Measurements from ENCODE around the gene IFIT1B.
A peak's percentile ranks its signal among the peaks of the same experiment; 100 is the strongest.
"Not testable (repeated sequence)": the region's sequence is repeated elsewhere in the genome, so short reads cannot be mapped to it uniquely, and the experiment has no call there.

The IFIT1B gene

DNA sequence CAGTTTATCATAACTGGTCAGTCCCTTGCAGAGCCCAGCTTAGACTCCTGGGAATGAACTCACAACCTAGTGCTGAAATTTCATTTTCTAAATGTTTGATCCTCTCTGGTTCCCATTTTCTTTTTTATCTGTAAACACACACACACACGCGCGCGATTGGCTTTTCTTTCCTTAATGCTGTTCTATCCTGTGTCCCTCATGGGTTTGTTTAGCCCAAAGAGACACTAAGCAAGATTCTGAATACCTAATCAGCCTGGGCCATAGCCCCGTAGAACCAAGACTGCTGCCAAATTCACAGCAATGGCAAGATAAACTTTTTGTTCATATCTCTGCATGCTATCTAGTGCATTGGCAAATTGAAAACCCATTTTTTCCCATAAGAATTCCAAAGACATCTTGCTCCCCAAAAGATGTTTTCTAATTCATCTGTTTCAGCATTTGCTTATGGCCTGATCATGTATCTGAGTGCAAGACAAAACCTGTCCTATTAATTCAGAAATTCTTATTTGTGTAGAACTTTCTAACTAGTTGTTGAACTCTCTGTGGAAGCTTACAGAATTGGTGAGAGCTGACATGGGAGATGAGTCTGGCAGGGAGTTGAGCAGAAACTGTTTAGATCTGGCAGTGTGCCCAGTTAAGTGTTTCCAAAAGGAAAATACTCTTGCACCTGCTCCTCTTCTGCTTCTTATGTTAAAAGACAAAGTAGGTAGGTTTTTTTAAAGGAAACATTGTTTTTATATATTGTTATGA, 12.8 kb downstream of the IFIT1B start:
- TF ChIP-seq, protein P1, sequence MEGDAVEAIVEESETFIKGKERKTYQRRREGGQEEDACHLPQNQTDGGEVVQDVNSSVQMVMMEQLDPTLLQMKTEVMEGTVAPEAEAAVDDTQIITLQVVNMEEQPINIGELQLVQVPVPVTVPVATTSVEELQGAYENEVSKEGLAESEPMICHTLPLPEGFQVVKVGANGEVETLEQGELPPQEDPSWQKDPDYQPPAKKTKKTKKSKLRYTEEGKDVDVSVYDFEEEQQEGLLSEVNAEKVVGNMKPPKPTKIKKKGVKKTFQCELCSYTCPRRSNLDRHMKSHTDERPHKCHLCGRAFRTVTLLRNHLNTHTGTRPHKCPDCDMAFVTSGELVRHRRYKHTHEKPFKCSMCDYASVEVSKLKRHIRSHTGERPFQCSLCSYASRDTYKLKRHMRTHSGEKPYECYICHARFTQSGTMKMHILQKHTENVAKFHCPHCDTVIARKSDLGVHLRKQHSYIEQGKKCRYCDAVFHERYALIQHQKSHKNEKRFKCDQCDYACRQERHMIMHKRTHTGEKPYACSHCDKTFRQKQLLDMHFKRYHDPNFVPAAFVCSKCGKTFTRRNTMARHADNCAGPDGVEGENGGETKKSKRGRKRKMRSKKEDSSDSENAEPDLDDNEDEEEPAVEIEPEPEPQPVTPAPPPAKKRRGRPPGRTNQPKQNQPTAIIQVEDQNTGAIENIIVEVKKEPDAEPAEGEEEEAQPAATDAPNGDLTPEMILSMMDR (IDR thresholded peaks at IDR 0.05; ENCODE audit: borderline replicate concordance, control extremely low read depth, extremely low read depth, insufficient read depth, missing control alignments): no peak
- in situ Hi-C loops (cut with MboI; ENCODE audit: low sequenced_read_pairs, unreplicated experiment): no loop called here
- DNase-seq (ENCODE audit: low spot score): no peak

DNA sequence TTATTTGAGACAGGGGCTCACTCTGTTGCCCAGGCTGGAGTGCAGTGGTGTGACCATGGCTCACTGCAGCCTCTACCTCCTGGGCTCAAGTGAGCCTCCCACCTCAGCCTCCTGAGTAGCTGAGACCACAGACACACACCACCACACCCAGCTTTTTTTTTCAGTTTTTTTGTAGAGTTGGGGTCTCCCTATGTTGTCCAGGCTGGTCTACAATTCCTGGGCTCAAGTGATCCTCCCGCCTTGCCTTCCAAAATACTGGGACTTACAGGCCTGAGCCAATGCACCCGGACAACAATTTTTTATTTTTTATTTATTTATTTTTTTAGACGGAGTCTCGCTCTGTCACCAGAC, 13.3 kb downstream of the IFIT1B start:
- in situ Hi-C loops (cut with MboI; ENCODE audit: low sequenced_read_pairs, unreplicated experiment); DNase-seq (ENCODE audit: low spot score): not testable (repeated sequence)

DNA sequence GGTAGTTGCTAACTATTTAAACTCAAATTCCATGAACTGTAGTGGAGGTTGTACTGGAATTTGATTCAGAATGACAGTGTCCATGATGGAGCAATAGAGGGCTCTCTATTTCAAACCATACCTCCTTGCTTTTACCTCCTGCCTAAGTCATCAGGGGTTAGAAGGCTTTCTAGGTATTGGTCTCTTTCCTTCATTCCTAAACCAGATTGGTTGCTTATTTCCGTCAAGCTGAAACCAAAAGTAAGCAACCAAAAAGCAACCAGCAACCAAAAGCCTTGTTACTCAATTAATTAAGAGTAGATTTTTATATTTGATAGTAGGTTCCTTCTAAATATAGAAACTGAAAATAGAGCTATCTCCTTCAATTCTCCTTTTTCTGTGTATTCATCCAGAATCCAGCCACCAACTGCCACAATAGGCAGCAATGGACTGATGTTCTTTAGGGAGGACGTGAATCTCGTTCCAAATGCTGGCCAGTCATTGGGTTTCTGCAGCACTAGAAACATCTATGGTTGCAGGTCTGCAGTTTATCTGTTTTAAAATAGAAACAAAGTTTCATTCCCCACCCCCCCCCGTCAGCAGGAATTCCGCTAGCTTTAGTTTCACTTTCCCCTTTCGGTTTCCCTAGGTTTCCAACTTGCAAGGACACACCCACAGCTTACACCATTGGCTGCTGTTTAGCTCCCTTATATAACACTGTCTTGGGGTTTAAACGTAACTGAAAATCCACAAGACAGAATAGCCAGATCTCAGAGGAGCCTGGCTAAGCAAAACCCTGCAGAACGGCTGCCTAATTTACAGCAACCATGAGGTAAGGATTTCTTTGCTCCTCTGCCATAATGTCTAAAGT, 14.3 kb downstream of the IFIT1B start, which contains the start of gene IFIT1:
IFIT1 (plus strand) TSS at position 717 of the 850 bp plus-strand sequence; CDS start at position 807, 90 bp downstream.
- TF ChIP-seq, protein P1 (IDR thresholded peaks at IDR 0.05; ENCODE audit: borderline replicate concordance, control extremely low read depth, extremely low read depth, insufficient read depth, missing control alignments): no peak
- in situ Hi-C loops (cut with MboI; ENCODE audit: low sequenced_read_pairs, unreplicated experiment): no loop called here
- peak; percentile 53 for DNase-seq (ENCODE audit: low spot score)

DNA sequence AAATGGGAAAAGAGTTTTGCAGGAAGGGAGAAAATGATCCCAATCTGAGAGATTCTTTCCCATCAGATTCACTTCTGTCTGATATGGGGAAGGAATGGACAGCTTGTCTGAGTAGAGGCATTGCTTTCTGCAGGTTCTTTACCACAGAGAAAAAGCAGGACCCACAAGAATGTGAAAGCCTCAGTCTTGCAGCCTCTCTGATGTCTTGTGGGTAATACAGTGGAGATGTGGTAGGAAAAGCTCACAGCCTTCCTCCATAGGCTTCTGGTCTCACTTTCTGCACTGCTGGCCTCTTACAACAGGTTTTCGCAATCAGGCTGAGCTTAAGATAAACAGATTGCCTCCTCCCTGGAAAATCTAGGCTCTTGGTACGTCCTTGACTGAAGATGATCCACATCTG, 15.1 kb downstream of the IFIT1B start:
- TF ChIP-seq, protein P1 (IDR thresholded peaks at IDR 0.05; ENCODE audit: borderline replicate concordance, control extremely low read depth, extremely low read depth, insufficient read depth, missing control alignments): no peak
- DNase-seq (ENCODE audit: low spot score): no peak
- in situ Hi-C loops (cut with MboI; ENCODE audit: low sequenced_read_pairs, unreplicated experiment): no loop called here

DNA sequence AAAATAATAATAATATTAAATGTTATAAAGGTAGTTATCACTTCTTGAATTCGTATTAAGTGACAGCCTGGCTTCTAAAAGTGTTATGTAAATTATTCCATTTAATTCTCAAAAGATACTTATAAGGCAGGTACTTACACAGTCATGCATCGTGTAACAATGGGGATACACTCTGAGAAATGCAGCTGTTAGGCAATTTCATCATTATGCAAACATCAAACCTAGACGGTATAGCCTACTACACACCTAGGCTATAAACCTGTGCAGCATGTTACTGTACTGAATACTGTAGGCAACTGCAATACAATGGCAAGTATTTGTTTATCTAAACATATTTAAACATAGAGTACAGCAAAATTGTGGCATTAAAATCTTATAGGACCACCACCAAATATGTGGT, 16.0 kb downstream of the IFIT1B start:
- DNase-seq (ENCODE audit: low spot score): no peak
- TF ChIP-seq, protein P1 (IDR thresholded peaks at IDR 0.05; ENCODE audit: borderline replicate concordance, control extremely low read depth, extremely low read depth, insufficient read depth, missing control alignments): no peak
- in situ Hi-C loops (cut with MboI; ENCODE audit: low sequenced_read_pairs, unreplicated experiment): no loop called here

DNA sequence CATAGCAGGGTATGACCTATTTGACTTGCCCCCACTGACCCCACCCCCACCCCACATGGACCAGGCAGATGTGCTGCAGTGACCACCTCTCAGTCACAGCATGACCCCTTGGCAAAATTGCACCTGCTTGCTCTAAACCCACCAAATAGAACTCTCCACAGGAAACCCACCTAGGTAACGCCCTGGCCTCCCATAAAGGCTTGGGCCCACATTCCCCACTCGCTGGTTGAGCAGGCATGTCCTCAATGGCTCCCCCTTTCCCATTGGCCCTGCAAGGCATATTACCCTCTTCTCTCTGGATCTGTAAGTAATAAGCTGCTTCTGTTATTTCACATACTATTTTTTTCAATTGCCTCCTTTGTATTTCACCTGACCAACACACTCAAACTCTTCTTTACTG, 17.3 kb downstream of the IFIT1B start:
- DNase-seq (ENCODE audit: low spot score): no peak
- in situ Hi-C loops (cut with MboI; ENCODE audit: low sequenced_read_pairs, unreplicated experiment): no loop called here
- TF ChIP-seq, protein P1 (IDR thresholded peaks at IDR 0.05; ENCODE audit: borderline replicate concordance, control extremely low read depth, extremely low read depth, insufficient read depth, missing control alignments): no peak
